Measurements from ENCODE around the gene ABHD4. TPM values are rescaled to one million over a fixed set of nuclear protein-coding genes. Genes with fewer than 3 reads are reported as not detected.

ABHD4 gene
- total and polyA plus RNA-seq, 4 donors, result 9.0 to 32.9 (median 11.1) TPM

GRCh38 chr14:22658946-22659345 lies 60.8 kb downstream of the ABHD4 start:
- no peak for DNase-seq (ENCODE audit: low spot score)
- Histone ChIP-seq H3K36me3 (ENCODE audit: control insufficient read depth in 4 of 4, insufficient read depth in 3 of 4, low read depth in 1 of 4, low read length in 3 of 4) (no peaks in the 10 kb centered on the region), H3K27ac (ENCODE audit: low read depth in 1 of 2, low read length in 2 of 2) (no peak overlapping the region), H3K27me3 (ENCODE audit: control insufficient read depth in 4 of 4, insufficient read depth in 4 of 4, low read length in 3 of 4) (no peaks in the 10 kb centered on the region), H3K4me1 (ENCODE audit: control insufficient read depth in 4 of 4, insufficient read depth in 4 of 4, low read length in 3 of 4) (no peaks in the 10 kb centered on the region), H3K4me3 (ENCODE audit: low read depth in 1 of 3, low read length in 3 of 3) (no peak overlapping the region), H3K9ac (ENCODE audit: low read depth in 1 of 2, low read length in 2 of 2) (no peak overlapping the region), H3K9me3 (ENCODE audit: control insufficient read depth in 4 of 4, low read length in 3 of 4) (no peaks in the 10 kb centered on the region)
- WGBS, result 53% methylated on average over 1 of the region's 1 CpG
- TF ChIP-seq TAF1 (conservative IDR thresholded peaks at IDR 0.05) (no peak), YY1 (IDR thresholded peaks at IDR 0.05) (no peak), MAX (IDR thresholded peaks at IDR 0.05) (no peak)

- Histone ChIP-seq H3K9me3 (ENCODE audit: control insufficient read depth in 4 of 4, low read length in 3 of 4) (no peaks in the 10 kb centered on the region), H3K27ac (ENCODE audit: low read depth in 1 of 2, low read length in 2 of 2) (no peak overlapping the region), H3K27me3 (ENCODE audit: control insufficient read depth in 4 of 4, insufficient read depth in 4 of 4, low read length in 3 of 4) (no peaks in the 10 kb centered on the region), H3K9ac (ENCODE audit: low read depth in 1 of 2, low read length in 2 of 2) (no peak overlapping the region), H3K36me3 (ENCODE audit: control insufficient read depth in 4 of 4, insufficient read depth in 3 of 4, low read depth in 1 of 4, low read length in 3 of 4) (no peaks in the 10 kb centered on the region), H3K4me3 (ENCODE audit: low read depth in 1 of 3, low read length in 3 of 3) (no peak overlapping the region), H3K4me1 (ENCODE audit: control insufficient read depth in 4 of 4, insufficient read depth in 4 of 4, low read length in 3 of 4) (no peaks in the 10 kb centered on the region)
- TF ChIP-seq ZBTB33 (IDR thresholded peaks at IDR 0.05), result no peak
- TF ChIP-seq HNF4A (conservative IDR thresholded peaks at IDR 0.05), result no peak
- no peak for TF ChIP-seq FOXA1 (IDR thresholded peaks at IDR 0.05)
- TF ChIP-seq RXRA (IDR thresholded peaks at IDR 0.05), result no peak
- TF ChIP-seq EGR1 (IDR thresholded peaks at IDR 0.05; ENCODE audit: low read depth in 2 of 2), result no peak
- TF ChIP-seq FOXA2 (IDR thresholded peaks at IDR 0.05), result no peak
- TF ChIP-seq NR2F2 (IDR thresholded peaks at IDR 0.05), result no peak
- no peak for TF ChIP-seq SP1 (IDR thresholded peaks at IDR 0.05)
- no peak for TF ChIP-seq JUND (IDR thresholded peaks at IDR 0.05)
- no peak for TF ChIP-seq REST (IDR thresholded peaks at IDR 0.05)
- DNase-seq (ENCODE audit: low spot score), result no peak
- 95% methylated on average over 4 of the region's 4 CpGs for WGBS
These were observed 62.6 kb downstream of the ABHD4 start for GRCh38 chr14:22660654-22661053.

Other genes with a start within 250 kb of the ABHD4 start
- 100 to 1,000 TPM; 142 to 187 TPM for gene DAD1, start 9.1 kb upstream of the ABHD4 start, total RNA-seq
- 100 to 1,000 TPM; 223 to 254 TPM for gene DAD1, start 9.1 kb upstream of the ABHD4 start, polyA plus RNA-seq
- not detected for gene OR6J1, start 46.1 kb downstream of the ABHD4 start, total RNA-seq
- gene OR6J1, start 46.1 kb downstream of the ABHD4 start, polyA plus RNA-seq, result not detected
- 10 to 100 TPM; 59.3 to 64.2 TPM for gene OXA1L, start 168.4 kb downstream of the ABHD4 start, total RNA-seq
- 100 to 1,000 TPM in 1 of 2 donors, 10 to 100 TPM in 1; 53.6 to 106 TPM for gene OXA1L, start 168.4 kb downstream of the ABHD4 start, polyA plus RNA-seq
- 10 to 100 TPM in 1 of 2 donors, 1 to 10 TPM in 1; 9.2 to 14.3 TPM for gene SLC7A7, start 217.1 kb downstream of the ABHD4 start, total RNA-seq
- gene SLC7A7, start 217.1 kb downstream of the ABHD4 start, polyA plus RNA-seq, result 1 to 10 TPM; 2.8 to 8.3 TPM
- gene MRPL52, start 231.6 kb downstream of the ABHD4 start, total RNA-seq, result 10 to 100 TPM in 1 of 2 donors, 1 to 10 TPM in 1; 9.1 to 19.1 TPM
- 100 to 1,000 TPM in 1 of 2 donors, 10 to 100 TPM in 1; 54.1 to 142 TPM for gene MRPL52, start 231.6 kb downstream of the ABHD4 start, polyA plus RNA-seq
- 1 to 10 TPM; 7.6 to 8.4 TPM for gene MMP14, start 238.3 kb downstream of the ABHD4 start, total RNA-seq
- 10 to 100 TPM in 1 of 2 donors, under 1 TPM in 1; 0.86 to 10.6 TPM for gene MMP14, start 238.3 kb downstream of the ABHD4 start, polyA plus RNA-seq

Data from liver (tissue), 9 donors.